HG03175 (cell line): ENCODE measurements around the gene STK31.
"Not testable (repeated sequence)": the region's sequence is repeated elsewhere in the genome, so short reads cannot be mapped to it uniquely, and the experiment has no call there.

Experiments used
- ATAC-seq: cut with Tn5 transposase; IDR thresholded peaks from one replicate; pipeline ENCODE4 v1.9.1; 2021; ENCODE audit warnings: mild to moderate bottlenecking, moderate library complexity; ENCODE audit not compliant: unreplicated experiment

STK31 gene

GRCh38 chr7:23802720-23803397 lies 92.8 kb downstream of the STK31 start:
- no peak for ATAC-seq

- ATAC-seq = no peak
Measured at GRCh38 chr7:23804707-23805106, 94.7 kb downstream of the STK31 start.

GRCh38 chr7:23808421-23808820 lies 98.4 kb downstream of the STK31 start:
- no peak for ATAC-seq

- no peak for ATAC-seq
Measured at GRCh38 chr7:23810099-23810498, 100.1 kb downstream of the STK31 start.

- ATAC-seq = no peak
Measured at GRCh38 chr7:23811540-23811939, 101.5 kb downstream of the STK31 start.

GRCh38 chr7:23828125-23828524 lies 118.1 kb downstream of the STK31 start:
- ATAC-seq = not testable (repeated sequence)

- not testable (repeated sequence) for ATAC-seq
Measured at GRCh38 chr7:23832733-23833132, 122.7 kb downstream of the STK31 start.

- ATAC-seq = no peak
Measured at GRCh38 chr7:23833405-23833804, 123.4 kb downstream of the STK31 start.

- not testable (repeated sequence) for ATAC-seq
Measured at GRCh38 chr7:23844837-23845236, 134.8 kb downstream of the STK31 start.

GRCh38 chr7:23852135-23852534 lies 142.1 kb downstream of the STK31 start:
- ATAC-seq = no peak

GRCh38 chr7:23852988-23853387 lies 143.0 kb downstream of the STK31 start:
- no peak for ATAC-seq

GRCh38 chr7:23863209-23863787 lies 153.3 kb downstream of the STK31 start:
- ATAC-seq = no peak

- ATAC-seq = no peak
Measured at GRCh38 chr7:23864973-23865372, 155.0 kb downstream of the STK31 start.

GRCh38 chr7:23873306-23873705 lies 163.3 kb downstream of the STK31 start:
- ATAC-seq = no peak

GRCh38 chr7:23876526-23876925 lies 166.5 kb downstream of the STK31 start:
- not testable (repeated sequence) for ATAC-seq
